Spleen (tissue), 11 donors: ENCODE results near the gene KCNC2. TPM values are rescaled to one million over a fixed set of nuclear protein-coding genes. Genes with fewer than 3 reads are reported as not detected.

ENCODE experiments used
- DNase-seq: peaks from one replicate; pipeline ENCODE4 v3.0.0-alpha.2; 2020
- H3K27ac ChIP-seq, 8 donors: fragments of 200-600 bp; sonication (generic) in 7 of 8; 1 replicate in 4 of 8; 2 replicates in 4 of 8; pipeline versions ENCODE4 v1.5.0 to v1.8.0; 2016 to 2021; ENCODE audit warnings: inconsistent platforms in 4 of 8, mild to moderate bottlenecking in 4 of 8, moderate library complexity in 1 of 8
- H3K27me3 ChIP-seq, 7 donors: fragments of 200-600 bp; sonication (generic) in 6 of 7; replicated peaks in 1 of 7; 1 replicate in 4 of 7; 2 replicates in 3 of 7; pipeline versions ENCODE4 v1.5.0 to v1.8.0; 2016 to 2021; ENCODE audit warnings: inconsistent platforms in 3 of 7, mild to moderate bottlenecking in 1 of 7
- H3K36me3 ChIP-seq, 6 donors: fragments of 200-600 bp; sonication (generic) in 5 of 6; 1 replicate in 4 of 6; 2 replicates in 2 of 6; pipeline versions ENCODE4 v1.5.0 to v1.8.0; 2016 to 2021; ENCODE audit warnings: inconsistent platforms in 2 of 6
- H3K4me1 ChIP-seq, 6 donors: fragments of 200-600 bp; sonication (generic) in 5 of 6; 1 replicate in 3 of 6; 2 replicates in 3 of 6; pipeline versions ENCODE4 v1.5.0 to v1.8.0; 2016 to 2021; ENCODE audit warnings: inconsistent platforms in 3 of 6
- H3K4me3 ChIP-seq, 8 donors: fragments of 200-600 bp; sonication (generic) in 7 of 8; 1 replicate in 4 of 8; 2 replicates in 4 of 8; pipeline versions ENCODE4 v1.5.0 to v1.8.0; 2016 to 2021; ENCODE audit warnings: inconsistent platforms in 4 of 8, mild to moderate bottlenecking in 4 of 8, moderate library complexity in 2 of 8
- H3K9me3 ChIP-seq, 8 donors: fragments of 200-600 bp; sonication (generic) in 7 of 8; 1 replicate in 4 of 8; 2 replicates in 4 of 8; pipeline versions ENCODE4 v1.5.0 to v1.8.0; 2016 to 2021; ENCODE audit warnings: inconsistent platforms in 4 of 8
- POLR2A ChIP-seq, 3 donors: fragments of 450-650 bp; IDR thresholded peaks; one replicate each; pipeline ENCODE4 v1.5.1; 2017; ENCODE audit warnings: antibody characterized with exemption in 3 of 3, mild to moderate bottlenecking in 1 of 3
- POLR2AphosphoS5 ChIP-seq, 3 donors: sonication (generic); formaldehyde crosslinking; IDR thresholded peaks; one replicate each; pipeline ENCODE4 v1.5.1; 2017; ENCODE audit warnings: antibody characterized with exemption in 3 of 3
- WGBS, 5 donors: extraction: QIAGEN DNeasy Blood & Tissue Kit in 3 of 5; methylation state at CpG; one replicate each; pipeline versions ENCODE4 v1.1.5 to v1.1.7; 2013 to 2018; 5-methylcytosine and 5-hydroxymethylcytosine counted together
- intact Hi-C: fragments of 100-400 bp; cut with DNase I; formaldehyde crosslinking; loops from one replicate; pipeline ENCODE4 v1.15.0; 2023; ENCODE audit warnings: low total_unique reads
- polyA plus RNA-seq, 3 donors: library from polyadenylated mRNA; stranded (reverse); fragments of 200-250 nt; gene quantifications; one replicate each; pipeline ENCODE4 v1.2.1, GENCODE V29; 2013
- total RNA-seq, 7 donors: library from RNA; depleted of rRNA in 3 of 7; stranded (reverse); fragments of >200 nt in 3 of 7; fragmentation: NEBNext Ultra II Directional in 4 of 7; extraction: Animal tissue kit (Norgen Biotek cat#: 25700) in 4 of 7; gene quantifications; one replicate each; pipeline versions ENCODE4 v1.1.0 to v1.2.1, GENCODE V29; 2016 to 2021
- TF ChIP-seq, protein P1 (sequence below), 11 experiments: fragments of 200-600 bp in 7 of 11; fragments of 450-650 bp in 4 of 11; sonication (generic) in 4 of 11; IDR thresholded peaks in 8 of 11; conservative IDR thresholded peaks in 3 of 11; 1 replicate in 7 of 11; 2 replicates in 4 of 11; pipeline versions ENCODE4 v1.4.0 to v1.8.0; 2016 to 2021; ENCODE audit warnings: antibody characterized with exemption in 11 of 11, inconsistent platforms in 4 of 11, mild to moderate bottlenecking in 1 of 11
- donor health status: healthy with polysubstance abuse.
- donor health status: DM: no; HTN: no; CAD: no; lungs with moderate emphysema.
- donor health status: DM: no; HTN: no; CAD: no.
- donor health status: Bipolar disorder and iron deficiency.
- donor health status: healthy.
- donor health status: DM: no; HTN: no; CAD: no.
- donor health status: DM: yes; HTN: yes; CAD: no.

The KCNC2 gene
- total and polyA plus RNA-seq, 10 donors: not detected

DNA sequence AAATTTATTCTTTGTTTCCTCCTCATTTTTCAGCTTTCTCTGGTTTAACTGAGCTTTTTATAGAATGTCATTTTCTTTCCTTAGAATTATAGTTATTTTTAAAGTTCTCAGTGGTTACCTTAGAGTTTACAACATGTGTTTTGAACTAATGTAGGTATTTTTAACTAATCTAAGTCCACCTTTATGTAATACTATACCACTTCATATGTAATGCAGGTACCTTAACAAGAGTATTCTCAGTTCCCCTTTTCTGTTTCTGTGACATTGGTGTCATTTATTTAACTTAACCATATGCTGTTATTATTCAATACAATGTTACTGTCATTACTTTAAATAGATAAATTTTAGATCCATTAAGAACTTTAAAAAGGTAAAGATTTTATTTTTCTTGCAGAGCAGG is 30.3 kb upstream of the KCNC2 start:
- intact Hi-C loops: no loop called here
- H3K4me3 ChIP-seq: no peak overlapping the region
- H3K4me1 ChIP-seq: no peaks in the 10 kb centered on the region
- H3K36me3 ChIP-seq: no peaks in the 10 kb centered on the region
- no peaks in the 10 kb centered on the region for H3K27me3 ChIP-seq
- H3K9me3 ChIP-seq: peaks cover 0 to 27% (median 9%) of the 10 kb centered on the region in 8 donors
- TF ChIP-seq POLR2AphosphoS5 (IDR thresholded peaks at IDR 0.05) (no peak), POLR2A (IDR thresholded peaks at IDR 0.05) (no peak)
- TF ChIP-seq, protein P1, sequence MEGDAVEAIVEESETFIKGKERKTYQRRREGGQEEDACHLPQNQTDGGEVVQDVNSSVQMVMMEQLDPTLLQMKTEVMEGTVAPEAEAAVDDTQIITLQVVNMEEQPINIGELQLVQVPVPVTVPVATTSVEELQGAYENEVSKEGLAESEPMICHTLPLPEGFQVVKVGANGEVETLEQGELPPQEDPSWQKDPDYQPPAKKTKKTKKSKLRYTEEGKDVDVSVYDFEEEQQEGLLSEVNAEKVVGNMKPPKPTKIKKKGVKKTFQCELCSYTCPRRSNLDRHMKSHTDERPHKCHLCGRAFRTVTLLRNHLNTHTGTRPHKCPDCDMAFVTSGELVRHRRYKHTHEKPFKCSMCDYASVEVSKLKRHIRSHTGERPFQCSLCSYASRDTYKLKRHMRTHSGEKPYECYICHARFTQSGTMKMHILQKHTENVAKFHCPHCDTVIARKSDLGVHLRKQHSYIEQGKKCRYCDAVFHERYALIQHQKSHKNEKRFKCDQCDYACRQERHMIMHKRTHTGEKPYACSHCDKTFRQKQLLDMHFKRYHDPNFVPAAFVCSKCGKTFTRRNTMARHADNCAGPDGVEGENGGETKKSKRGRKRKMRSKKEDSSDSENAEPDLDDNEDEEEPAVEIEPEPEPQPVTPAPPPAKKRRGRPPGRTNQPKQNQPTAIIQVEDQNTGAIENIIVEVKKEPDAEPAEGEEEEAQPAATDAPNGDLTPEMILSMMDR (IDR thresholded peaks at IDR 0.05 in 8 of 11, conservative IDR thresholded peaks at IDR 0.05 in 3 of 11): no peak
- no peak for DNase-seq
- no peak overlapping the region for H3K27ac ChIP-seq

DNA sequence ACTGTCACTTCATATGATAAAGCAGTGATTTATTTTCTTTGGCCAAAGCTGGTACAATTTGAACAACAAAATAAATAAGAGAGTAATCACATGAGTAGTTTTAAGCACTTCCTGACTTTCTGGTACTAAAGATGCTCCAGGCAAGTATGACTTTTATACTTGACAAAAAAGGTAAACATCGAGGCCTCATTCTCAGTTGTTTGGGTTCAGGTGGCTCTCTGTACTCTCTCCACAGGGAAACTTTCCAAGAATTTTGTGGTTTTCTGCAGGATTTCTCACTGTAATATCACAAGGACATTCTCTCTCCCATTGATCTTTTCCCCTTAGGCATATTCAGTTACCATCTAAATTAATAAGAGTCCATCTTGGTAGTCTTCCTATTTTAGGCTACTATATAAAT is 26.6 kb upstream of the KCNC2 start:
- DNase-seq: no peak
- Histone ChIP-seq H3K4me3 (no peak overlapping the region), H3K4me1 (no peaks in the 10 kb centered on the region), H3K9me3 (peaks cover 0 to 26% (median 11%) of the 10 kb centered on the region in 8 donors), H3K27me3 (no peaks in the 10 kb centered on the region), H3K36me3 (no peaks in the 10 kb centered on the region), H3K27ac (no peak overlapping the region)
- intact Hi-C loops: no loop called here
- TF ChIP-seq POLR2AphosphoS5 (IDR thresholded peaks at IDR 0.05): no peak
- TF ChIP-seq, protein P1 (IDR thresholded peaks at IDR 0.05 in 8 of 11, conservative IDR thresholded peaks at IDR 0.05 in 3 of 11): no peak
- 47 to 88% (median 78%) methylated on average over 1 of the region's 1 CpG for WGBS, 5 donors

DNA sequence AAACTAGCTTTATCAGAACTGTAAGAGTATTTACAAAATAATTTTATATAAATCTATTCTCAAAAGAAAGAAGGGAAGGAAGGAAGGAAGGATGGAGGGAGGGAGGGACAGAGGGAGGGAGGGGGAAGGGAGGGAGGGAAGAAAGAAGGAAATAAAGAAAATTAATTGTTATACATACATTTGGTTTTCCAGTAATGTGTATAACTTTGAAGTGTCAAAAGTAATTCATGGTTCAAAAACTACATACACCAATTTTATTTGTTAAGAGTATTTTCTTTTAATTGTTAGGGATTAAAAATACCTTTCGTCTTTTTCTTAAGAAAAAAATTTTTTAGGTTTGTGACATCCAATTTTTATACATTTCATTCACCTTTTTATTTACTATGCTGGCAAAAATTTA is 17.5 kb upstream of the KCNC2 start:
- intact Hi-C loops: no loop called here

DNA sequence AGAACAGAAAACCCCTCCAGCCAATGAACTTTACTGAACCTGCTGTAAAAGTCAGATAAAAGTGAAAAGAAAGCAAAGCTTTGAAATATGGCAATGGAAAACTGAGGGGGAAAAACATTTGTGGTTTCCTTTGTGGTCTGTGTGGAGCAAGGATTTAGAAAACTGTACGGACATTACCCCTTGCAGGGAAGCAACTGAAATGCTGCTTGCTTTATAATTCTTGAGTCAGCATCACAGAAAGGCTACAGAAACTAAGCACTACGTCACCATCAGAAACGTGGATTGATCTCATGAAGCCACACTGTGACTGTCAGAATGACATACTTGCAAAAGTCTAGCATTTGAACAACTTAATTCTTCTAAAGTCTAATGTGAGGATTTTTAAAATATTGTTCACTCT is 2.4 kb upstream of the KCNC2 start:
- no peak for DNase-seq
- TF ChIP-seq POLR2AphosphoS5 (IDR thresholded peaks at IDR 0.05) (no peak), POLR2A (IDR thresholded peaks at IDR 0.05) (no peak)
- TF ChIP-seq, protein P1 (IDR thresholded peaks at IDR 0.05 in 8 of 11, conservative IDR thresholded peaks at IDR 0.05 in 3 of 11): no peak
- Histone ChIP-seq H3K4me3 (no peak overlapping the region), H3K27ac (no peak overlapping the region), H3K36me3 (no peaks in the 10 kb centered on the region), H3K4me1 (peaks cover 0 to 7% (median 2%) of the 10 kb centered on the region in 6 donors), H3K27me3 (peaks cover 3 to 41% (median 32%) of the 10 kb centered on the region in 7 donors), H3K9me3 (peaks cover 0 to 8% (median 0%) of the 10 kb centered on the region in 8 donors)
- intact Hi-C loops: no loop called here
- WGBS, 5 donors: 11 to 26% (median 12%) methylated on average over 3 of the region's 3 CpGs

More for the DNA sequence above, 17.5 kb upstream of the KCNC2 start:
- no peak for TF ChIP-seq POLR2A (IDR thresholded peaks at IDR 0.05)
- no peak for TF ChIP-seq POLR2AphosphoS5 (IDR thresholded peaks at IDR 0.05)
- TF ChIP-seq, protein P1 (IDR thresholded peaks at IDR 0.05 in 8 of 11, conservative IDR thresholded peaks at IDR 0.05 in 3 of 11): no peak
- no peaks in the 10 kb centered on the region for H3K4me1 ChIP-seq
- H3K4me3 ChIP-seq: no peak overlapping the region
- no peak for DNase-seq
- WGBS, 5 donors: 82 to 91% (median 85%) methylated on average over 1 of the region's 1 CpG
- H3K9me3 ChIP-seq: peaks cover 0 to 13% (median 6%) of the 10 kb centered on the region in 8 donors
- H3K27me3 ChIP-seq: no peaks in the 10 kb centered on the region
- no peak overlapping the region for H3K27ac ChIP-seq
- no peaks in the 10 kb centered on the region for H3K36me3 ChIP-seq
